ENCODE data around the gene RANBP1. TPM values are rescaled to one million over a fixed set of nuclear protein-coding genes. Genes with fewer than 3 reads are reported as not detected.

RANBP1 gene
- total and polyA plus RNA-seq, 2 of the 8 experiments (the other 6 are each of a cell fraction or from before 2014, with no cell fraction given), result 343 to 484 TPM

GRCh38 chr22:20089977-20090729, 25.8 kb upstream of the RANBP1 start:
- Histone ChIP-seq H3K23me2 (ENCODE audit: low read depth, low read length) (no peaks in the 10 kb centered on the region), H3K27ac (ENCODE audit: low read depth, low read length) (no peak overlapping the region), H3K9ac (replicated peaks in 1 of 4; ENCODE audit: extremely low read depth in 1 of 4, low read depth in 3 of 4, low read length in 3 of 4) (no peak overlapping the region), H3K4ac (replicated peaks; ENCODE audit: insufficient read length, low read depth, low read length) (no peak overlapping the region), H4K5ac (ENCODE audit: insufficient read length, low read depth, low read length) (no peak overlapping the region), H3K36me3 (ENCODE audit: control insufficient read depth in 2 of 4, insufficient read depth in 4 of 4, low read length in 3 of 4) (peaks cover 80 to 94% (median 90%) of the 10 kb centered on the region in 4 experiments), H2AK5ac (ENCODE audit: low read depth, low read length) (no peak overlapping the region), H2BK15ac (ENCODE audit: low read length) (no peak overlapping the region), H2AFZ (ENCODE audit: low read length) (no peak overlapping the region), H2BK12ac (ENCODE audit: low read depth, low read length) (no peak overlapping the region), H3K4me2 (ENCODE audit: insufficient read depth in 1 of 2, low read depth in 2 of 2, low read length in 2 of 2) (no peak overlapping the region), H2BK120ac (replicated peaks; ENCODE audit: low read depth, low read length) (no peak overlapping the region), H3K23ac (ENCODE audit: insufficient read length) (no peak overlapping the region), H3K4me3 (ENCODE audit: extremely low read depth in 1 of 4, insufficient read depth in 2 of 4, low read depth in 3 of 4, low read length in 4 of 4) (no peak overlapping the region), H2BK5ac (ENCODE audit: low read depth, low read length) (no peak overlapping the region), H3K56ac (replicated peaks; ENCODE audit: insufficient read length, low read depth, low read length) (no peak overlapping the region), H3K79me1 (ENCODE audit: low read depth, low read length) (peaks cover 18% of the 10 kb centered on the region), H4K20me1 (replicated peaks in 1 of 2; ENCODE audit: control insufficient read depth in 1 of 2, insufficient read depth in 2 of 2, low read length in 2 of 2) (peaks cover 20 to 47% of the 10 kb centered on the region in 2 experiments), H3K27me3 (replicated peaks in 1 of 4; ENCODE audit: control insufficient read depth in 3 of 4, extremely low read depth in 1 of 4, insufficient read depth in 3 of 4, low read length in 3 of 4) (no peaks in the 10 kb centered on the region), H4K91ac (replicated peaks; ENCODE audit: insufficient read length, low read length) (no peak overlapping the region), H3K4me1 (replicated peaks in 1 of 4; ENCODE audit: control insufficient read depth in 3 of 4, insufficient read depth in 4 of 4, low read length in 3 of 4) (no peaks in the 10 kb centered on the region), H2BK20ac (ENCODE audit: low read length) (no peak overlapping the region), H3K79me2 (ENCODE audit: control insufficient read depth in 1 of 2, insufficient read depth in 2 of 2, low read length in 2 of 2) (peaks cover 0 to 22% of the 10 kb centered on the region in 2 experiments; a peak in 2 of 4 replicates), H4K8ac (ENCODE audit: extremely low read depth, insufficient read depth, low read length) (no peak overlapping the region), H3K9me3 (ENCODE audit: insufficient read depth in 2 of 2, low read depth in 1 of 2, low read length in 1 of 2) (no peaks in the 10 kb centered on the region; a peak in 1 of 4 replicates), H3K18ac (ENCODE audit: extremely low read depth, low read length) (no peak overlapping the region), H3K14ac (ENCODE audit: insufficient read length) (no peak overlapping the region)
- ChIA-PET CTCF (ENCODE audit: partially characterized antibody) (interaction anchor here (0.6 to 1.3 kb wide), 3 partner anchors 15 to 127 kb away, joined by 3 to 7 read pairs (median 3); no protein-coding TSS in a partner anchor), POLR2A (ENCODE audit: partially characterized antibody) (interaction anchor here (1.6 to 29.4 kb wide), 3 partner anchors 9 to 36 kb away, joined by 5 to 598 read pairs (median 6); partner anchors contain the start of genes RANBP1 and TRMT2A)
- FAIRE-seq (no peak), DNase-seq (ENCODE audit: low read depth in 1 of 2, low spot score in 2 of 2) (no peak)
- TF ChIP-seq GABPA (IDR thresholded peaks at IDR 0.05; ENCODE audit: borderline replicate concordance, insufficient read depth, low read length) (no peak), NRF1 (IDR thresholded peaks at IDR 0.05; ENCODE audit: low read depth, low read length) (no peak), CBX5 (IDR thresholded peaks at IDR 0.05; ENCODE audit: low read depth, low read length) (no peak), RFX5 (IDR thresholded peaks at IDR 0.05; ENCODE audit: borderline replicate concordance, low read depth, low read length) (no peak), ATF2 (IDR thresholded peaks at IDR 0.05; ENCODE audit: low read length) (no peak), MAX (IDR thresholded peaks at IDR 0.05) (no peak), HDAC2 (IDR thresholded peaks at IDR 0.05; ENCODE audit: borderline replicate concordance in 1 of 2, low read depth in 2 of 2, low read length in 2 of 2) (no peak)
- TF ChIP-seq, protein P1, sequence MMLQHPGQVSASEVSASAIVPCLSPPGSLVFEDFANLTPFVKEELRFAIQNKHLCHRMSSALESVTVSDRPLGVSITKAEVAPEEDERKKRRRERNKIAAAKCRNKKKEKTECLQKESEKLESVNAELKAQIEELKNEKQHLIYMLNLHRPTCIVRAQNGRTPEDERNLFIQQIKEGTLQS (IDR thresholded peaks at IDR 0.05; ENCODE audit: insufficient read depth, low read depth, low read length), result no peak
- 93% methylated on average over 11 of the region's 11 CpGs; no CpG with 5 or more reads in 1 of the 2 experiments for WGBS, 2 experiments (ENCODE audit: extremely low coverage in 1 of 2, insufficient coverage in 1 of 2, insufficient read length in 1 of 2, insufficient replicate concordance in 2 of 2, low coverage in 1 of 2, low lambda C conversion rate in 2 of 2, missing lambda C conversion rate in 1 of 2)

All from H1 (cell line).